DMS 273 (cell line): ENCODE results near the gene MUC12.
"Not testable (repeated sequence)": the region's sequence is repeated elsewhere in the genome, so short reads cannot be mapped to it uniquely, and the experiment has no call there.

ENCODE experiments used
- DNase-seq: peaks from one replicate; lab custom pipeline; 2025; ENCODE audit not compliant: unreplicated experiment; lab: John Stamatoyannopoulos, UW

MUC12 gene

DNA sequence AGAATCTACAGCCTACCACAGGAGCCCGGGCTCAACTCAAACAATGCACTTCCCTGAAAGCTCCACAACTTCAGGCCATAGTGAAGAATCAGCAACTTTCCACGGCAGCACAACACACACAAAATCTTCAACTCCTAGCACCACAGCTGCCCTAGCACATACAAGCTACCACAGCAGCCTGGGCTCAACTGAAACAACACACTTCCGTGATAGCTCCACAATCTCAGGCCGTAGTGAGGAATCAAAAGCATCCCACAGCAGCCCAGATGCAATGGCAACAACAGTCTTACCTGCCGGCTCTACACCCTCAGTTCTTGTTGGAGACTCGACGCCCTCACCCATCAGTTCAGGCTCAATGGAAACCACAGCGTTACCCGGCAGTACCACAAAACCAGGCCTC lies 22.3 kb downstream of the MUC12 start:
- DNase-seq = no peak

DNA sequence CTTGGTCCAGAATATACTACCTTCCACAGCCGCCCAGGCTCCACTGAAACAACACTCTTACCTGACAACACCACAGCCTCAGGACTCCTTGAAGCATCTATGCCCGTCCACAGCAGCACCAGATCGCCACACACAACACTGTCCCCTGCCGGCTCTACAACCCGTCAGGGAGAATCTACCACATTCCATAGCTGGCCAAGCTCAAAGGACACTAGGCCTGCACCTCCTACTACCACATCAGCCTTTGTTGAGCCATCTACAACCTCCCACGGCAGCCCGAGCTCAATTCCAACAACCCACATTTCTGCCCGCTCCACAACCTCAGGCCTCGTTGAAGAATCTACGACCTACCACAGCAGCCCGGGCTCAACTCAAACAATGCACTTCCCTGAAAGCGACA lies 22.9 kb downstream of the MUC12 start:
- not testable (repeated sequence) for DNase-seq

DNA sequence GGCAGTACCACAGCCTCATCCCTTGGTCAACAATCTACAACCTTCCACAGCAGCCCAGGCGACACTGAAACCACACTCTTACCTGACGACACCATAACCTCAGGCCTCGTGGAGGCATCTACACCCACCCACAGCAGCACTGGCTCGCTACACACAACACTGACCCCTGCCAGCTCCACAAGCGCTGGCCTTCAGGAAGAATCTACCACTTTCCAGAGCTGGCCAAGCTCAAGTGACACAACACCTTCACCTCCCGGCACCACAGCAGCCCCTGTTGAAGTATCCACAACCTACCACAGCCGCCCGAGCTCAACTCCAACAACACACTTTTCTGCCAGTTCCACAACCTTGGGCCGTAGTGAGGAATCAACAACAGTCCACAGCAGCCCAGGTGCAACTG lies 25.3 kb downstream of the MUC12 start:
- not testable (repeated sequence) for DNase-seq

DNA sequence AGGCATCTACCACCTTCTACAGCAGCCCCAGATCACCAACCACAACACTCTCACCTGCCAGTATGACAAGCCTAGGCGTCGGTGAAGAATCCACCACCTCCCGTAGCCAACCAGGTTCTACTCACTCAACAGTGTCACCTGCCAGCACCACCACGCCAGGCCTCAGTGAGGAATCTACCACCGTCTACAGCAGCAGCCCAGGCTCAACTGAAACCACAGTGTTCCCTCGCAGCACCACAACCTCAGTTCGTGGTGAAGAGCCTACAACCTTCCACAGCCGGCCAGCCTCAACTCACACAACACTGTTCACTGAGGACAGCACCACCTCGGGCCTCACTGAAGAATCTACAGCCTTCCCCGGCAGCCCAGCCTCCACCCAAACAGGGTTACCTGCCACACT lies 29.2 kb downstream of the MUC12 start:
- DNase-seq = not testable (repeated sequence)

- not testable (repeated sequence) for DNase-seq
These were observed 30.0 kb downstream of the MUC12 start for GRCh38 chr7:100999334-100999733.

DNA sequence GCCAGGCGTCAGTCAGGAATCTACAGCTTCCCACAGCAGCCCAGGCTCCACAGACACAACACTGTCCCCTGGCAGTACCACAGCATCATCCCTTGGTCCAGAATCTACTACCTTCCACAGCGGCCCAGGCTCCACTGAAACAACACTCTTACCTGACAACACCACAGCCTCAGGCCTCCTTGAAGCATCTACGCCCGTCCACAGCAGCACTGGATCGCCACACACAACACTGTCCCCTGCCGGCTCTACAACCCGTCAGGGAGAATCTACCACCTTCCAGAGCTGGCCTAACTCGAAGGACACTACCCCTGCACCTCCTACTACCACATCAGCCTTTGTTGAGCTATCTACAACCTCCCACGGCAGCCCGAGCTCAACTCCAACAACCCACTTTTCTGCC lies 30.7 kb downstream of the MUC12 start:
- not testable (repeated sequence) for DNase-seq

DNA sequence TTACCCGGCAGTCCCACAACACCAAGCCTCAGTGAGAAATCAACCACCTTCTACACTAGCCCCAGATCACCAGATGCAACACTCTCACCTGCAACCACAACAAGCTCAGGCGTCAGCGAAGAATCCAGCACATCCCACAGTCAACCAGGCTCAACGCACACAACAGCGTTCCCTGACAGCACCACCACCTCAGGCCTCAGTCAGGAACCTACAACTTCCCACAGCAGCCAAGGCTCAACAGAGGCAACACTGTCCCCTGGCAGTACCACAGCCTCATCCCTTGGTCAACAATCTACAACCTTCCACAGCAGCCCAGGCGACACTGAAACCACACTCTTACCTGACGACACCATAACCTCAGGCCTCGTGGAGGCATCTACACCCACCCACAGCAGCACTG lies 33.0 kb downstream of the MUC12 start:
- DNase-seq = not testable (repeated sequence)

GRCh38 chr7:101007361-101007760 lies 38.0 kb downstream of the MUC12 start:
- not testable (repeated sequence) for DNase-seq

GRCh38 chr7:101009629-101010028 lies 40.3 kb downstream of the MUC12 start:
- DNase-seq = no peak

- DNase-seq = no peak
These were observed 43.6 kb downstream of the MUC12 start for GRCh38 chr7:101012931-101013330.

DNA sequence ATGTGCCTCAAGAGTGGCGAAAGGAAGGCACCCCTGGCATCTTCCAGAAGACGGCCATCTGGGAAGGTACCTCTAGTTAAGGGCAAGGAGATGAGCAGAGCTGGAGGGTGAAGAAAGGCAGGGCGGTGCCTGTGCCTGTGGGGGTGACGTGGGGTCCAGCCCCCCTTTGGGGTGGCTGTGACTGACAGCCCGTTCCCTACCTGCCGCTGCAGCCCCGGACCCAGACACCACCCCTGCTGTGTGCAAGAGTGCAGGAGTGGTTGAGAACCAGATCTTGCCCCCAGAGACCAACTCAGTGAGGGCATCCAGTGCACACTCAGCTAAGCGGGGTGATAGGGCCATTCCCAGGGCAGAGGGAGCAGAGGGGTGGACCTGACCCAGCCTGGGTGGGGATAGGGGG lies 46.3 kb downstream of the MUC12 start:
- DNase-seq = no peak

GRCh38 chr7:101017064-101017777 lies 47.9 kb downstream of the MUC12 start:
- DNase-seq = peak; percentile 51

DNA sequence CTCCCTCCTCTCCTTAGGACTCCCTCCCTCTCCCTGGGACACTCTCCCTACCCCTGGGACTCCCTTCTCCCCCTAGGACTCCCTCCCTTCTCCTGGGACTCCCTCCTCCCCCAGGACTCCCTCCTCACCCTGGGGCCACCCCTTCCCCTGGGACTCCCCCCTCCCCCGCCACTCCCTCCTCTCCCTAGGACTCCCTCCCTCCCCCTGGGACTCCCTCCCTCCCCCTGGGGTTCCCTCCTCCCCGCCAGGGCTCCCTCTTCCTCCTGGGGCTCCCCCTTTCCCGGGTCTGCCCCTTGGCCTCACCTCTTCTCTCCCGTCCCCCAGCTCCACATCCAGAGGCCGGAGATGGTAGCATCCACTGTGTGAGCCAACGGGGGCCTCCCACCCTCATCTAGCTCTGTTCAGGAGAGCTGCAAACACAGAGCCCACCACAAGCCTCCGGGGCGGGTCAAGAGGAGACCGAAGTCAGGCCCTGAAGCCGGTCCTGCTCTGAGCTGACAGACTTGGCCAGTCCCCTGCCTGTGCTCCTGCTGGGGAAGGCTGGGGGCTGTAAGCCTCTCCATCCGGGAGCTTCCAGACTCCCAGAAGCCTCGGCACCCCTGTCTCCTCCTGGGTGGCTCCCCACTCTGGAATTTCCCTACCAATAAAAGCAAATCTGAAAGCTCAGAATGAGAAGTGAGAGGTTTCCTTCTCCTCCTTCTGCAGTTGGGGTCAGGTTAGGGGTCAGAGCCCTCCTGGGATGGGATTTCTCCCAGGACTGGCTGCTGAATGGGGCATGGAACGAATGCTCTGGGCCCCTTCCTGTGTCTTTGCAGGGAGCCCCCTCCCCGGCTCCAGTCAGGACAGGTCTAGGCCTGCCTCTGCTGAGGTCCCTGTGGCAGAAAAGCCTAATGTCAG lies 49.2 kb downstream of the MUC12 start:
- DNase-seq = no peak

DNA sequence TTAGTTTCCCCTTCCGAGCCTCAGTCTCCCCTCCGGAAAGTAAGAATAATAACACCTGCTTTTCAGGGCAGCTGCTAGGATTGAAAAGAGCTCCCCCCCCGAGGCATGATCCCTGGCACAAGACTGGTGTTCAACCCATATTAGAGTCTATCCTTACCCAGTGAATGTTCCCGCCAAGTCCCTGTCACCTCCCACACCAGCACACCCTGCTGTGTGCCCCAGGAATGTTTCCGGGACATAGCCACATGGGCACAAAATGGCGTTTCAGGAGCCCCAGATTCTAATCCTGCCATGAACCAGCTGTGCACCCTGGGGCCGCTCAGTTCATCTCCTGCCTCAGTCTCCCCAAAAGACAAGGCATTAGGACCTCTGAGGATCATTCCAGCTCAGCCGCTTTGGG lies 51.1 kb downstream of the MUC12 start:
- DNase-seq = no peak

DNA sequence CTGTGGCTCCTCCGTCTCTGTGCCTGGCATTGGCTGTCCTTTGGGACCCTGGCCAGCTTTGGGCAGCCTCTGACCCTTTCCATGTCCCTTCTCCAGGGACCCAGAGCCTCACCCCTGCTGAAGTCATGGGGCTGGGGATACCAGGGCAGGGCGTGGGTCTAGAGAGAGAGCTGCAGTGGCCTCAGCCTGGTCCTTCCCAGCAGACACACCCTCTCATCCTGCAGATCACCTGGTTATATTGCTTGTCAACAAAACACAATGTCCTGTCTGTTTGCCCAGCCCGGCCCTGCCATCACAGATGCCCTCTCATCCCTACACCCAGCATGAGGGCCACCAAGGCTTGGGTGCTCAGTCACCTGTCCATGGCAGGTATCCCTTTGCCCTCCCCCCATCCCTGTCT lies 52.3 kb downstream of the MUC12 start:
- no peak for DNase-seq

GRCh38 chr7:101023839-101024238 lies 54.5 kb downstream of the MUC12 start:
- DNase-seq = no peak

GRCh38 chr7:101031082-101031481 lies 61.7 kb downstream of the MUC12 start:
- DNase-seq = no peak

DNA sequence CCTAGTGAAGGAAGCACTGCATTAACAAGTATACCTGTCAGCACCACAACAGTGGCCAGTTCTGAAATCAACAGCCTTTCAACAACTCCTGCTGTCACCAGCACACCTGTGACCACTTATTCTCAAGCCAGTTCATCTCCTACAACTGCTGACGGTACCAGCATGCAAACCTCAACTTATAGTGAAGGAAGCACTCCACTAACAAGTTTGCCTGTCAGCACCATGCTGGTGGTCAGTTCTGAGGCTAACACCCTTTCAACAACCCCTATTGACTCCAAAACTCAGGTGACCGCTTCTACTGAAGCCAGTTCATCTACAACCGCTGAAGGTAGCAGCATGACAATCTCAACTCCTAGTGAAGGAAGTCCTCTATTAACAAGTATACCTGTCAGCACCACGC lies 66.6 kb downstream of the MUC12 start:
- no peak for DNase-seq

- not testable (repeated sequence) for DNase-seq
These were observed 71.9 kb downstream of the MUC12 start for GRCh38 chr7:101041283-101041682.

- peak; percentile 34 for DNase-seq
These were observed 89.0 kb downstream of the MUC12 start for GRCh38 chr7:101058355-101058754.

DNA sequence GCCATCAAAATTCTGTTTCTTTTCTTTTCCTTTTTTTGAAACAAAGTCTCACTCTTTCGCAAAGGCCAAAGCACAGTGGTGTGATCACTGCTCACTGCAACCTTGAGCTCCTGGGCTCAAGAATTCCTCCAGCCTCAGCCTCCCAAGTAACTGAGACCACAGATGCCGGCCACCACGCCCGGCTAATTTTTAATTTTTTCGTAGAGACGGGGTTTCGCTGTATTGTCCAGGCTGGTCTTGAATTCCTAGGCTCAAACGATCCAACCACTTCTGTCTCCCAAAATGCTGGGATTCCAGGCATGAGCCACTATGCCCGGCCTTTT lies 90.2 kb downstream of the MUC12 start:
- DNase-seq = no peak

GRCh38 chr7:101060992-101061391 lies 91.6 kb downstream of the MUC12 start:
- no peak for DNase-seq
